HG03575 (cell line): ENCODE results near the gene ETV7.

ENCODE experiments used
- ATAC-seq: cut with Tn5 transposase; IDR thresholded peaks from one replicate; pipeline ENCODE4 v1.9.1; 2021; ENCODE audit not compliant: unreplicated experiment, insufficient number of reproducible peaks, low FRiP score; ENCODE audit errors: extremely low read depth

ETV7 gene

DNA sequence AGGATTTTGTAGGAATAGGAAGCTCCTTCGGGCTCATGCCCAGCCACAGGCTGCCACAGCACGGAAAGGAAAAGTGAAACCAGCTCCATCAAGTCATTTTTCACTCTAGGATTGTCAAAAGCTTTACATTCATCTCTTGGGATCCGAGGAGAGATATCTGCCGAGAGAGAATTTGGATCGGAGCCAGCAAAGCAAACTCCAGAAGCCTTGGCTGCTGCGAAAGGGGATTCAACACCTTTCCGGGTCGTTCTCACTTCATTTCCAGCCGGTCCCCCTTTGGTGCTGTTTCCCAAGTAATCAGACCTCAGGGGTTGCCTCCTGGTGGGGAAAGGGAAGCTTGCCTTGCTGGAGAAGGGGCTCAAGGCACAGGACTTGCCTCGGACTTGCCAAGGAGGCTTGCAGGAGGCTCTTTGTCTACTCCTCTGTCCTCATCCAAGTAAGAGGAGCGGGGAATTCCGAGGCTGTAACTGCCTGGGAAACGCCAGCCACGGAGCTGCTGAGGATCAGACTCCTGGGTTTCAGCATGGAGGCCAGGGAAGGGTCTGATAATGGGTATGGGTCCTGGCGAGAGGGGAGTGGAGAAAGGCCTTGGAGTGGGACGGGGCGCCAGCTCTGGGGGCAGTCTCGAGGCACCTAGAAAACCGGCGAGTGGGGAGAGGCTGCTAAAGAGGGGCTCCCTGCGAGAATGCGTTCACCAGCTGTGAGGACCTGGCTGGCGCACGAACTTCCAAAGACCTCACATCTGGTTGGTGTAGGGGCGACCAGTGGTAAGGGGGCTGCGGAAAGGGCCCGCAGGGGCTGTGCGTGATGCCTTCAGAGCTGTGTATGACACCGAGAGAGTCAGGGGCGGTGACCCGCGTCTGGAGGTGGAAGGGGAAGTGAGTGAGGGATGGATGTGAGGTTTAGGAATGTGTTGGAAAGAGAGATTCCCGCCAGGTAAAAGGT, 702 bp downstream of the ETV7 start:
- ATAC-seq, result no peak

DNA sequence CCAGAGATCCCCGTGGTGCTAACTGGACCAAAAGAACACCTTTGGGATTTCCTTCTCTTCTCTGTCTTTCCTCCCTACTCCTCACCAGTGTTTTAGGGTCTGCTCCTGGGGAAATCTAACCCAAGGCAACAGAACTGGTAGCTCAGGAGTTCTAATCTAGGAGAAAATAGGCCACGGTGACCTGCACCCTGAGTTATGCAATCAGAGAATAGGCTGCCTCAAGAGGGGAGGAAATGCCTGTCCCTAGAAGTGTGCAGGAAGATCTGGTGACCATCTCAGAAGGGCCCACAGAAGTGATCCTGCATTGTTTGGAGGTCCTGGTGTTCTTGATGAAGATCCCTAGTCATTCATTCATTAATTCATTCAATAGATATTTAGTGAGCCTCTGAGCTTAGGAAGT, 3.4 kb downstream of the ETV7 start:
- no peak for ATAC-seq

DNA sequence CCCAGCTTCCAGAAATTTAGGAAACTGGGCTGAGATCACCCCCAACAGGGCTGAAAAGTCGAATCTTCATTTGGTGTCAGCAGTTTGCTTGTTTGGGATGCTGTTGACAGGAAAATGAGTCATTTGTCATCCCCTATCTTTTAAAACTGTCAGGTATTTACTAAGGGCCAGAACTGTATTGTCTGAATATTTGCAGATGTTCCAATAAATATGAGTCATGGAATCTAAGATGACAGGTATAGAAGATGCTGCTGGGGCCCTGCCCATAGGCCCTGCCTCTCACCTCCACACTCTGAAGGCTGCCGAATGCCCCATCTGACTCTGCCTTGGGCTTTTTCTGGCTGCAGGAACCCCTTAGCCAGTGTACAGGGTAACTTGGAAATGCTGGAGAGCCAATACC, 3.9 kb downstream of the ETV7 start:
- no peak for ATAC-seq

DNA sequence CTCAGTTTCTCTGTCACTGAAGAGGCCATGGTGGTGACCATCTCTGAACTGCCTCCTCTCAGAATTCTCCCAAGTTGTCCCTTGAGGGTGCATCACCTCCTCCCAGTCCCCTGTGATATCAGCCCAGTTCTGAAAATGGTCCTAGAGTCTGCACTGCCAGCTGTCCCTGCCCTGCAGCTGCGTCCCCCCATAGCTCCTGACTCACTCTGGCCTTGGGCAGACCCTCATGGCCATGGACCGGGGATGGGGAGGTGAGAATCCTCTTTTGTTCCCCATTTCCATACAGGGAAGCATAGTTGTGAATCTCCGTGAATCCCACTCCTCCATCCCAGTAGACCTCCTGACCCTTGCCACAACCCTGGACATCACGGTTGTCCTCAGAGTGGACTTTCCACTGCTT, 4.5 kb downstream of the ETV7 start:
- no peak for ATAC-seq

GRCh38 chr6:36381502-36382389, 5.7 kb downstream of the ETV7 start:
- no peak for ATAC-seq

- no peak for ATAC-seq
Measured at GRCh38 chr6:36380166-36380565, 7.3 kb downstream of the ETV7 start.

- no peak for ATAC-seq
Measured at GRCh38 chr6:36378936-36379335, 8.5 kb downstream of the ETV7 start.

- ATAC-seq, result no peak
Measured at GRCh38 chr6:36378243-36378920, 9.1 kb downstream of the ETV7 start.

GRCh38 chr6:36377594-36377993, 9.9 kb downstream of the ETV7 start:
- no peak for ATAC-seq

- ATAC-seq, result no peak
Measured at GRCh38 chr6:36376742-36377141, 10.7 kb downstream of the ETV7 start.

GRCh38 chr6:36376183-36376582, 11.3 kb downstream of the ETV7 start:
- no peak for ATAC-seq

DNA sequence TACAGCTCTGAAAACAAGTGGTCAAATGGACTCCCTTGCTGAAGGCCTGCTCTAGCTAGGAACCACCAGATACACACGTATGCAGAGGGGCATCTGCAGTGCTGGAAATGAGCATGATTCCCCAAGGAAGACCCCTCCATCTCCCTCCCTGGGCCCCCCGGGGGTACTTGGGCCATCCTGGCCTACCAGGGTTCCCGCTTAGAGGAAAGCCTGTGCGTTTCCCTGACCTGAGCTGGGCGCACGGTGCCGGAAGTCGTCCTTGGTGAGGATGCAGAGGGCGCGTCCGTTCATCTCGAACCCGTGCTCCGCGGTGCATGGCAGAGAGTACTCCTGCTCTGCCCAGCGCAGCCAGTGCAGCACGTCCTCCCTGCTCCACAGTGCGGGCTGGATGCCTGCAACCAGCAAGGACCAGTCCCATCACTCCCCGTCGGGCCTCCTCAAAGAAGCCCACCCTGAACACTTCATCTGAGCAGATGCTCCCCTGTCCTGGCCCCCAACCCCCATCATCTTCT, 11.8 kb downstream of the ETV7 start:
- no peak for ATAC-seq

- ATAC-seq, result no peak
Measured at GRCh38 chr6:36374972-36375371, 12.5 kb downstream of the ETV7 start.

GRCh38 chr6:36374194-36374593, 13.3 kb downstream of the ETV7 start:
- no peak for ATAC-seq

DNA sequence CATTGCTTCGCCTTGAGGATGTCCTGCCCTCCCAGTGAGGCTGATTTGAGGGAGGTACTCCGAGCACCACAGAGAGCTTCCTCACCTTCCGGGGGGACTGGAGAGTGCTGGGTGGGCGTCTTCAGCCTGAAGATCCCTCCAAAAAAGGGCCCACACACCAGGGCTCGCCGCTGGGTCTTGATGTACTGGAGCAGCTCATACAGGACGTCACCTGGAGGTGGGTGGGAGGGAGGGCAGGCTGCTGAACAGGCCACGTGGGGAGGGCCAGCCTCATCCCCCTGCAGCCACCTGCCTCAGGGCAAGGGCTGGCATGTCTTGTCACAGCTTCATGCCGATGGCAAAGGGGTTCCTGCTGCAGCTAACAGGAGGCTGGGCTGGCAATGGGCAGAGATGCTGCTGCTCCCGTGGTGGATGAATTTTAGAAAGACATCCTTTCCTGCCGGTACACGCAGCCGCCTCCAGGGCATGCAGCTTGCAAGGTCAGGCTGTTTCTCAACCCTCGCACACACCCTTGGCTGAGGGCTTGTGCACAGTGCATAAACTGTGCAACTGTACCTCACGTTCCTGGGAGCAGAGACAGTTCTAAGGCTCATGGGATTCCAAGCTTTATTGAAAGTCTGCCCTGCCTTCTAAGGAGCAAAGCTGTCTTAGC, 14.0 kb downstream of the ETV7 start:
- no peak for ATAC-seq

DNA sequence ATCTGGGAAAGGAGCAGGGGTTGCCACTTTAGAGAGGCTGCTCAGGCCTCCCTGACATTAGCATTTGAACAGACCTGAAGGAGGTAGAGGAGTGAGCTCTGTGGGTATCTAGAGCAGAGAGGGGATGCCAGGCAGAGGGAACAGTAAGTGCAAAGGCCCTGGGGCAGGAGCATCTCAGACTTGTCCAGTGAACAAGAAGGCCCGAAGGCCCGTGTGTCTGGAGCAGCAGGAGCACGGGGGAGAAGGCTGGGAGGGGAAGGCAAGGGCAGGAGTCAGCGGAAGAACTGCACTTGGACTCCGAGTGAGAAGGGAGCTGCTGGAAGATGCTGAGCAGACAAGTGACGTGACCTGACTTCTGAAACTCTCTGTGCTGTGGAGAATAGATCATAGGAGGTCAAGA, 15.4 kb downstream of the ETV7 start:
- ATAC-seq, result no peak

DNA sequence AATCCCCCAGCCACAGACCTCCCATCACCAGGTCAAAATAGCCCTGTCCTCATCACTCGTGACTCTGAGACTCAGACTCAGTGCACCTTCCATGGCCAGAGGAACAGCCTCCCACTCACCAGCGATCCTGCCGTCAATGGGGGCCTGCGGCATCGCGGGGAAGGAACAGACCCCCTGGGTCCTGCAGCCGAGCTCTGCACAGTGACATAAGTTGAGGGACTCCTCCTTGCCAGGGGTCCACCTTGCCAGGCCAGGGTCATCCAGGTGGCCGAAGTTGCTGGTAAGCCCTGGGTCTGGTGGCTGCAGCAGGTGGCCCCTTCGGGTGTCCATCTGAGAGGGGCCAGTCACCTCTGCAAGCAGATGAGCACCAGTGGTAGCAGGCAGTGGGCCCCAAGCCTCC, 16.3 kb downstream of the ETV7 start:
- no peak for ATAC-seq

DNA sequence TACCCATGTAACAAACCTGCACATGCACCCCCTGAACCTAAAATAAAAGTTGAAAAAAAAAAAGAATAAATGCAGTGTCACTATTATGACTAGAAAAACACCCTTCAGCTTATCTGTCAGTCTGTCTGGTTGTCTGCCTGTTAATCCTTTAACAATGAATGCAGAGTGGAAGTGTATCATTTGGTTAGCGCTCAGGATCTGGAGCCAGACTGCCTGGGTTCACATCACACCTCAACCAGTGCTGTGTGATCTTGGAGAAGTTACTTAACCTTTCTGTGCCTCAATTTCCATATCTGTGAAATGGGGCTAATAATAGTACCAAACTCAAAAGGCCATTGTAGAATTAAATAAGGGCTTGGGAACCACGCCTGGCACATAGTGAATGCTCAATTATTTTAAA, 16.8 kb downstream of the ETV7 start:
- ATAC-seq, result no peak
